ENCODE results near the gene KIAA0930. TPM values are rescaled to one million over a fixed set of nuclear protein-coding genes. Genes with fewer than 3 reads are reported as not detected.

The KIAA0930 gene
- total RNA-seq, 4 donors from 2014 or later = 9.4 to 31.8 (median 19.6) TPM

GRCh38 chr22:45229181-45229580 lies 11.5 kb downstream of the KIAA0930 start:
- TF ChIP-seq CTCF (IDR thresholded peaks at IDR 0.05) (no peak), POLR2A (IDR thresholded peaks at IDR 0.05) (no peak)
- Histone ChIP-seq H3K27ac (no peak overlapping the region), H3K27me3 (no peaks in the 10 kb centered on the region), H3K36me3 (no peaks in the 10 kb centered on the region), H3K4me1 (no peaks in the 10 kb centered on the region), H3K4me3 (no peak overlapping the region), H3K9me3 (no peaks in the 10 kb centered on the region)
- no peak for DNase-seq
- intact Hi-C loops (cut with DNase I; ENCODE audit: low total_unique reads) = no loop called here

GRCh38 chr22:45228401-45228754 lies 12.3 kb downstream of the KIAA0930 start:
- Histone ChIP-seq H3K27me3 (no peaks in the 10 kb centered on the region), H3K9me3 (no peaks in the 10 kb centered on the region), H3K4me3 (no peak overlapping the region), H3K27ac (no peak overlapping the region), H3K4me1 (no peaks in the 10 kb centered on the region), H3K36me3 (no peaks in the 10 kb centered on the region)
- TF ChIP-seq POLR2A (IDR thresholded peaks at IDR 0.05) (no peak), CTCF (IDR thresholded peaks at IDR 0.05) (no peak)
- DNase-seq = no peak
- intact Hi-C loops (cut with DNase I; ENCODE audit: low total_unique reads) = no loop called here

- H3K4me3 ChIP-seq = no peak overlapping the region
- no peak for DNase-seq
These were observed 12.9 kb downstream of the KIAA0930 start for GRCh38 chr22:45227645-45228400.

GRCh38 chr22:45226503-45227186 lies 14.0 kb downstream of the KIAA0930 start:
- no peak for DNase-seq
- H3K27ac ChIP-seq = no peak overlapping the region

More at GRCh38 chr22:45227645-45228400, 12.9 kb downstream of the KIAA0930 start:
- Histone ChIP-seq H3K4me1 (no peaks in the 10 kb centered on the region), H3K36me3 (no peaks in the 10 kb centered on the region), H3K27ac (no peak overlapping the region), H3K9me3 (no peaks in the 10 kb centered on the region), H3K27me3 (no peaks in the 10 kb centered on the region)
- TF ChIP-seq POLR2A (IDR thresholded peaks at IDR 0.05) (no peak), CTCF (IDR thresholded peaks at IDR 0.05) (no peak)
- intact Hi-C loops (cut with DNase I; ENCODE audit: low total_unique reads) = no loop called here

More at GRCh38 chr22:45226503-45227186, 14.0 kb downstream of the KIAA0930 start:
- intact Hi-C loops (cut with DNase I; ENCODE audit: low total_unique reads) = no loop called here
- H3K9me3 ChIP-seq = no peaks in the 10 kb centered on the region
- H3K4me1 ChIP-seq = no peaks in the 10 kb centered on the region
- no peak for TF ChIP-seq CTCF (IDR thresholded peaks at IDR 0.05)
- TF ChIP-seq POLR2A (IDR thresholded peaks at IDR 0.05) = no peak
- no peaks in the 10 kb centered on the region for H3K36me3 ChIP-seq
- no peak overlapping the region for H3K4me3 ChIP-seq
- H3K27me3 ChIP-seq = no peaks in the 10 kb centered on the region

Measured in uterus (tissue), 4 donors.